Stimulated activated CD4-positive, alpha-beta T cell treated with anti-CD3 and anti-CD28 coated beads, Interleukin-4, amount 100 ng/mL, for 24 hours (primary cell): ENCODE measurements around the gene LAPTM4A.
A peak's percentile ranks its signal among the peaks of the same experiment; 100 is the strongest.
"Not testable (repeated sequence)": the region's sequence is repeated elsewhere in the genome, so short reads cannot be mapped to it uniquely, and the experiment has no call there.

ENCODE experiments used
- DNase-seq: peaks from one replicate; pipeline ENCODE4 v3.0.0-alpha.2; 2020

LAPTM4A gene

GRCh38 chr2:20050104-20050645 lies 1.3 kb downstream of the LAPTM4A start:
- peak; percentile 42 for DNase-seq

DNA sequence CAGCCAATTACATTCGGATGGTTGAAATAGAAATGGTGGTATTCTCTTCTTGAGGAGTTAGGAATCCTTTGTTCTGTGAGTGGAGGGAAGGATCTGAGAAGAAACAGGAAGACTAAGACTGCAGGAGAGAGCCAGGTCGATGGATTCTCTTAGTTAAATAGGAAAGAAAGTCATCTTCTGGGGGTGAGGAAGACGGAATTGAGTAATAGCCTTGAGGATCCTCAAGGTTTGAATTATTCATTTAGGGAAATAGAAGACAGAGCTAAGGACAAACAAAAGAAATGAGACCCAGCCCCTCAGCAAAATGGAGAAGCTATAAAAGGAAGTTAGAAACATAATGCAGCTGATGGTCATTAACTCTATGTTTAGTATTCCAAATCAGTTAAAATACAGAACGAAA lies 1.8 kb downstream of the LAPTM4A start:
- no peak for DNase-seq

GRCh38 chr2:20048488-20049448 lies 2.7 kb downstream of the LAPTM4A start:
- DNase-seq = no peak

- DNase-seq = not testable (repeated sequence)
These were observed 5.6 kb downstream of the LAPTM4A start for GRCh38 chr2:20045712-20046292.

DNA sequence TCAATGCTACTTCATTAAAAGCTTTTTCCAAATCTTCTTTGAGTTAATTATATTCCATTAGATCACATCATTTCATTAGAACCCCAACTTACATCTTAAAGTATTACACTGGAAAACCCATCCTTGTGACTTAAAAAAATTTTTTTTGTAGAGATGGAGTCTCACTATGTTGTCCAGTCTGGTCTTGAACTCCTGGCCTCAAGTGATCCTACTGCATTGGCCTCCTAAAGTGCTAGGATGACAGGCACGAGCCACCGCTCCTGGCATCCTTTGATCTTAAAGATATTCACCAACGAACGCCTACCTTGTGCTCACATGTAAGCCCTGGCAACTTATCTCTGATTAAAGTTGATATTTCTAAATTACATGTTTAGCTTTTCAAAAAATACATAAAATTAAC lies 6.7 kb downstream of the LAPTM4A start:
- no peak for DNase-seq

GRCh38 chr2:20042531-20042930 lies 8.9 kb downstream of the LAPTM4A start:
- DNase-seq = no peak

DNA sequence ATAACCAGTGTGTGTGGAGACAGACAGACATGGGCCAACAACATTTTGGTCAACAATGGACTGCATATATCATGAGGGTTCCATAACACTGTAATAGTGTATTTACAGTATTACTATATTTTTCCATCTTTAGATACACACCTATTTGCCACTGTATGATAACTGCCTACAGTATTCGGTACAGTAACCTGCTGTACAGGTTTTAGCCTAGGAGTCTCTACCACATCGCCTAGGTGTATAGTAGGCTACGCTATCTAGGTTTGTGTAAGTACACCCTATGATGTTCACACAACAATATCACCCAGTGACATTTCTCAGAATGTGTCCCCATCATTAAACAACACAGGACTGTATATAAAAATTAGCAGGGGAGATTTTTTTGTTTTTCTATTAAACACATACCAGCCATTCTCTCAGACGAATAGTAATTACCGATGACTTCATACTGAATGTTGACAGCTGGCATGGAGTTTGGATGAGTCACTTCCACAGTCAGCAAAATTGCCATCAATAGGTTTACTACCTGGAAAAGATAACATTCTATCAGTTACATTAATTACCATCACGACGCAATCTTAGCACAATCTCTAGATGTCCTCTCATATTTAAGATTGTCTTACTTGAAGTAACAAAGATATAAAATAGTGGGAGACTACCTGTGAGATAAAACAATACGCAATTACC lies 10.8 kb downstream of the LAPTM4A start:
- DNase-seq = no peak

DNA sequence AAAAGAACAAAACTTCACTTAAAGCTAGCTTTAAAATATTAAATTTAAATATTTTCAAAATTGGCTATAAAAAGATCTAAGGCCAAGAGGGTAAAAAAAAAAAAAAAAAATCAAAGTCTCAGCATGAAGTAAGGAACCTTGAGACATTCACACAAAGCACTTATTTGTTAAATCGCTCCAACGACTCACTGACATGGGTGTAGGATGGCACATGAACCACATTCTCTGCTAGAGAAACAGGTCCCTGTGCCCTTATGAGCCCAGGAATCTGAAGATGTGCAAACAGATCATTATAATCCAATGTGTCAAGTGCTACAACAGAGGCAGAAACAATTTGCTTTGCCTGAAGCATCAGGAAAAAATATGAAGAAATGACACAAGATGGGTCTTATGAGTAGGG lies 13.8 kb downstream of the LAPTM4A start:
- no peak for DNase-seq

- no peak for DNase-seq
These were observed 15.3 kb downstream of the LAPTM4A start for GRCh38 chr2:20035955-20036666.

DNA sequence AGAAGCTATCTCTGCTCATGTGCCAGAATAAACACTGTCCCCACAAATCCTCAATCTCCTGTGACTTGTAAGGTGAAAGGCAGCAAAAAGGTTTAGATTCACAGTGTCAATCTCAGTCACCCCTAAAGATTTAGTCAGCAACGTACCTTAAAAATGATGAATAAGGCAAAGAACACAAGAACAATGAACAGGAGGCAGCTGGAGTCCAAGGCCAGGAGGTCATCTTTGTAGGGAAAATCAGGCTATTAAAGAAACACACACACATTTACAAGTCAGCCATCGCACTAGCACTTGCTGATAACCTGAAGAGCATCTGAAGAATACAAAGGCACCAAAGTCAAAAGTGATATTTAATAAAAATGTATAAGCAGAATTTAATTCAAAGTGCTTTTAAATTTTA lies 16.6 kb downstream of the LAPTM4A start:
- DNase-seq = no peak

DNA sequence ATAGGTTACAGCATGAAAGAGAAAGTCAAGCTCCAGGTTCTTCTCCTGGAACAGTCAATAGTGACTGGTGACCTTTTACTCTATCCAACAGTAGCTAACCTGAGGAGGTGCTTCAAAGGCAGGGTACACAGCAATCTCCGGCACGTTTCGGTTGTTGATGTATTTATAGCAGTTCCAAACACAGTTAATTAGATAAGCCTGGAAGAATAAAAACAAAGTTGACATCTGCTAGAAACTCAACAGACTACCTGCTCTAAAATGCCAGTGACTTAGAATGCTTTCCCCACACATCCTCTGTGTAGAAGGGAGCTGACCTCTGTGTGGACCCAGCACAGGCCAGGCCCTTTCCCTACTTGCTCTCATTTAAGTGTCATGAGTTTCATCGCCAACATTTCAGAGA lies 17.2 kb downstream of the LAPTM4A start:
- DNase-seq = no peak

DNA sequence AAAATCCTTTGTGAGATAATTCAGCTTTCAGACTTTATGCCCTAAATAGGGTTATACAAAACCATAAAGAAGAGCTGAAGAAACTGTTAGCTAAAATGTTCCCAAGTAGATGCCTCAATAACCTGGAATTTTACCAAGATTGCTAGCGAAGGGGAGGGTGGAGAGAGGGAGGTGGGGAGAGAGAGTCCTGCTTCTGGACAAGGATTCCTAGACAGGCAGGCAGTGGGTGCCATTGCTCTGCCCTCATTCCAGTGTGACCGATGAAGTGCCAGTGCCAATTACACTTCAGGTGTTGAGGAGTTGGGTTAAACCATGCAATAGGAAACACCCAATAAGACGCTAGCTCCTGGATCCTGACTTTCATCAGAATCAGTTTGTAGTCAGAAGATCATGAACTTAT lies 18.1 kb downstream of the LAPTM4A start:
- DNase-seq = no peak

DNA sequence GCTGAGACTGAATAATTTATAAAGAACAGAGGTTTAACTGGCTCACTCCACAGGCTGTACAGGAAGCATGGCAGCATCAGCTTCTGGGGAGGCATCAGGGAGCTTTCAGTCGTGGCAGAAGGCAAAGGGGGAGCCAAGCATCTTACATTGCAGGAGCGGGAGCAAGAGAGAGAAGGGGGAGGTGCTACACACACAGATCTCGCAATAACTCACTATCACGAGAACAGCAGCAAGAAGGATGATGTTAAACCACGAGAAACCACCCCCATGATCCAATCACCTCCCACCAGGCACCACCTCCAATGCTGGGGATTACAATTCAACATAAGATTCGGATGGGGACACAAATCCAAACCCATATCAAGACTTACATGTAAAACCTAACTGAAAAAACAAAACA lies 21.2 kb downstream of the LAPTM4A start:
- no peak for DNase-seq

- DNase-seq = no peak
These were observed 23.6 kb downstream of the LAPTM4A start for GRCh38 chr2:20027705-20028434.

DNA sequence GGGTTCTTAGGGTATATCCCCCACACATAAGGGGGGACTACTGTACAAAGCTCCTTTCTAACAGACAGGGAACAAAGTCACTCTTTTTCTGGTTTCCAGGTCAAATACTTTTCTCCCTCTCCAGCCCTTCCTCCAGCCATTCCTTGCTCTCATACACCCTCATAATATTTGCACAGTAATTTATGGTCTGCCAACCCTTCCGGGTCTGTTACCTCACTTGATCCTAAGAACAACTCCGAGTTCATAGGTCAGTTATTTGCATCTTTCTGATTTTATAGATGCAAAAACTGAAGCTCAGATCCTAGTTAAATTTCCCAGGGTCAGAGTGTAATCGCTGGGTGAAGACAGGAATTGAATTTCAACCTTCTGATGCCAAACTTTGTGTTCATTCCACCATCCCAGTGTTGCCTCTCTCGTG lies 24.2 kb downstream of the LAPTM4A start:
- no peak for DNase-seq

DNA sequence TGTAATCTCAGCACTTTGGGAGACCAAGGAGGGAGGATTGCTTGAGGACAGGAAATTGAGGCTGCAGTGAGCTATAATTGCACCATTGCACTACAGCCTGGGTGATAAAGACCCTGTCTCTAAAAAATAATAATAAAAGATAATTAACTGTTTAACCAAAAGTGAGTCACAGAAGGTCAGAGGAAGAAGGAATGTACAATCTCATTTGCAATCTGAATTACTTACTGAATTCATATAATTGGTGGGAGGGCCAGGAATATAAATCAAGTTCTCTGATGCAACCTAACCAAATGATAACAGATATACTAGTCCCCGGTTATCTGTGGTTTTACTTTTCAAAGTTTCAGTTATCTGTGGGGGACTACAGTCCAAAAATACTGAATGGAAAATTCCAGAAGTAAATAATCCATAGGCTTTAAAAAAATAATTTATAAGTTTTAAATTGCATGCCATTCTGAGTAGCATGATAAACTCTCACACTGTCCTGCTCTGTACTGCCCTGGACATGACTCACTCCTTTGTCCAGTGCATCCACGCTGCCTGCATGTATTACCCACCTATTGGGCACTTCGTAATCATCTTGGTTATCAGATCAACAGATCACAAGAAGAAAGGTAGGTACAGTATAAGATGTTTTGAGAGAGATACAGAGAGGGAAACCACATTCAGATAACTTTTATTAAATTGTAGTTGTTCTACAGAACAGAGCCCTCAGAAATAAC lies 26.2 kb downstream of the LAPTM4A start:
- no peak for DNase-seq

DNA sequence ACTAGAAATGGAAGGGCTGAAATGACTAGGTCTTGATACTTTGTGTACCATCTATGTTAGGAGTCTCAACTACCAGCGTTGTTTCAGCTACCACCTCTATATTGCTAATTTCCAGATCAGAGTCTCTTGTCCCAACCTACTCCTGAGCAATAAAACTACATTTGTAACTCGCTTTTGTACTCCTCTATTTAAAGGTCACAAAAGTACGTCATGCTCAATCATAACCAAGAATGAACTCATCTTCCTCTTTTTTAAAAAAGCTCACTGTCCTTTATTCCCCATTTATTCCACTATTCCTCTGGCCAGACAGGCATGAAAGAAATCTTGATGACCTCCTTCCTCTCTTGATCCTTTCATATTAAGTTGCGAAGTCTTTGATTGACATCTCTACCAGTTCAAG lies 27.7 kb downstream of the LAPTM4A start:
- DNase-seq = no peak

- DNase-seq = no peak
These were observed 29.9 kb downstream of the LAPTM4A start for GRCh38 chr2:20021405-20022009.

- no peak for DNase-seq
These were observed 31.7 kb downstream of the LAPTM4A start for GRCh38 chr2:20019747-20020146.

DNA sequence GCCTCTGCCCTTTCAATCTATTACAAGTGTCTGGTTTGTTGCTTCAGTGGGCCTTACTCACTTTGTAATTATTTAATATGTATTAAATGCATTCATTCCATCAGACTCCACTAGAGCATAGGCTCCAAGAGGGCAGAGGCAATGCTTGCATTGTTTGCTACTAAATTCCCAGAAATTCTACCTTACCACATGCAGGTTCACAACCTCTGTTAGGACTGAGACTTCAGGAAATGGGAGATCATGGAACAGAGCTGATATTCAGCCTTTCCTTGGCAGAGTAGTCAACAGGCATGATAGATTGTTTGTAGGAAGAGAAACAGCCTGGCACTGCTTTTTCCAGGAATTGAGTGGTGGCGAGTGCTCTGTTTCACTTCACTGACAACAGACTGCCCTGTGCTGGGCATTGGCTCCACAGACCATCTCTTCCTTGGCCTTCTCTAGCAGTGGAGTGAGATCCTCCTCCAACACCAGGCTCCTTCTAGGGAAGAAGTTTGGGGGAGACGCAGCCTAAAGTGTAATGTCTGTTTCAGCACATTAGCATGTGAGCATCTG lies 32.8 kb downstream of the LAPTM4A start:
- DNase-seq = no peak

DNA sequence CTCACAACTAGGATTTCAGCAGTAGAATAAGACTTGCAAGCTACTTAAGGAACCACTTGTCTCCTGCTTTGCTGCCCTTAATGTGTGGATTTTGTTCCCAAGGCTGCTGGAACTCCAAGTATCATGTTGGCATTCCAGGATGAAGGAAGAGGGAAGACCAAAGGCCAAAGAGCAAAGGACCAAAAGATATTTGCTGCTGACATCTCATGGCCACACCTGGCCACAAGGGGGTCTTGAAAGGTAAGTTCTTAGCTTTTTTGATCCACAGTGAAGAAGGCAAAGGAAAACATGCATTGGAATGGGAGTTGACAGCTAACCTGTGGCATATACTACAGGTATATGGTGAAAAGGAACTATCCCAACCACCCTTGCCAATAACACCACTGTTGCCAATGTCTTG lies 35.1 kb downstream of the LAPTM4A start:
- DNase-seq = no peak
